Measurements from ENCODE around the gene TEN1. TPM values are rescaled to one million over a fixed set of nuclear protein-coding genes. Genes with fewer than 3 reads are reported as not detected.

TEN1 gene
- total RNA-seq, 1 experiment from 2014 or later: 19.3 TPM

DNA sequence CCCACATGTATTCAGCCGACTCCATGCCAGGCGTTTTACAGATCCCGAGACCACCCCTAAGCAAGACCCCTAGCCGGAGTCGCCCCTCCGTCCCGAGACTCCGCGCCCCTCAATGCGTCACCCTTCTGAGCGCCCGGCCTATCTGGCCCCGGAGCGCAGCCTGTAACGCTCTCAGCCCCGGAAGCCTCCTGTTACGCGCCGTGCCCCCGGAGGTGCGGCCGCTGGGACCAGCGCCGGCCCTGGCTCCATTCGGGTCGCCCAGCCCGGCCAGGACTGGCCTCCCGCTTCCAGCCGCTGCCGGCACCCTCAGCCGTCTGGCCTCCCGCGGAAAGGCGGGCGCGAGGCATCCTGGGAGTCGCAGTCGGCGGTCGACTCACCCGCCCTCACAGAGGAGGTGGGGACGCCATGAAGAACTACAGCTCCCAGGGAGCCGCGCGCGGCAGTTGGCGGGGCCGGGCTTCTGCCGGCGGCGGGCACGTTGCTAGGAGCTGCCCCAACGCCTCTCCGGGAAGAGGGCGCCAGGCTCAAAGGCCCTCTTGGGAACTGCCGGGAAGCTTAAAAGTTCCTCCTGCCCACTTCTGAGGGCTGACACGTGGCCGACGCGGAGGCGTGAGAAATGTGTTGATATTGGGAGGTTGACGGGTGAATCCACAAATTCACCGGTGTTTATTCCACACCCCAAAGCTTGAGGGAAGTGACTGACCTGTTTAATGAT, 38.2 kb upstream of the TEN1 start, which contains the start of gene FBF1:
Gene FBF1 (minus strand): TSS at position 316 of the 715 bp plus-strand sequence. CDS start 2,893 bp downstream, outside the sequence.
- no peak within 1 kb of the TSS for H3K23ac ChIP-seq (ENCODE audit: insufficient read length, low read depth, low read length)
- no peak within 1 kb of the TSS for H2BK5ac ChIP-seq (ENCODE audit: insufficient read length, low read length)
- no peak within 1 kb of the TSS for H2BK120ac ChIP-seq (ENCODE audit: low read depth, low read length, poor library complexity, severe bottlenecking)
- H2AK5ac ChIP-seq (ENCODE audit: insufficient read length, low read length): no peak within 1 kb of the TSS
- no peak within 1 kb of the TSS for H4K91ac ChIP-seq (ENCODE audit: insufficient read length, low read depth, low read length)
- H3K79me1 ChIP-seq (ENCODE audit: insufficient read depth, low read depth, low read length, poor library complexity, severe bottlenecking): no peaks in the 10 kb centered on the region
- no peaks in the 10 kb centered on the region for H3K23me2 ChIP-seq (ENCODE audit: insufficient read length, low read depth, low read length, poor library complexity, severe bottlenecking)
- peak; percentile 99 for DNase-seq
- H3K4me2 ChIP-seq (ENCODE audit: insufficient read depth, insufficient read length, low read length): peak within 1 kb of the TSS; percentile 36
- H3K9me3 ChIP-seq (ENCODE audit: control insufficient read depth, low read depth, low read length): no peaks in the 10 kb centered on the region
- H3K27ac Mint-ChIP-seq: peak within 1 kb of the TSS; percentile 60 to 96 (median 92); a peak in 6 of 7 replicates
- H2BK15ac ChIP-seq (ENCODE audit: low read depth, low read length): no peak within 1 kb of the TSS
- H4K8ac ChIP-seq (replicated peaks; ENCODE audit: insufficient read length, low read depth, low read length): no peak within 1 kb of the TSS
- no CpG with 5 or more reads among the region's 63 CpGs for WGBS (ENCODE audit: extremely low coverage, insufficient read length, low lambda C conversion rate)
- H3K9me3 Mint-ChIP-seq: no peaks in the 10 kb centered on the region; a peak in 1 of 5 replicates
- peaks cover 0 to 11% (median 8%) of the 10 kb centered on the region in 3 experiments; a peak in 2 of 7 replicates for H3K36me3 Mint-ChIP-seq (ENCODE audit: insufficient read depth in 1 of 3, low read depth in 3 of 3)
- H3K79me2 ChIP-seq (ENCODE audit: insufficient read depth, low read length): no peaks in the 10 kb centered on the region
- H3T11ph ChIP-seq (ENCODE audit: low read length): no peak within 1 kb of the TSS
- peak within 1 kb of the TSS; percentile 88 to 92 for H3K4me3 Mint-ChIP-seq
- no peaks in the 10 kb centered on the region for H3K27me3 Mint-ChIP-seq (ENCODE audit: low read depth)
- H2AFZ ChIP-seq (ENCODE audit: low read length): no peak within 1 kb of the TSS
- H4K5ac ChIP-seq (ENCODE audit: insufficient read length, low read depth, low read length): no peak within 1 kb of the TSS
- H3K18ac ChIP-seq (ENCODE audit: insufficient read length, low read depth, low read length): peak within 1 kb of the TSS; percentile 66
- H3K56ac ChIP-seq (ENCODE audit: insufficient read length, low read depth, low read length): no peak within 1 kb of the TSS
- H3K27me3 ChIP-seq (ENCODE audit: insufficient read depth, low read length): no peaks in the 10 kb centered on the region
- no peak within 1 kb of the TSS for H3K4ac ChIP-seq (ENCODE audit: low read depth, low read length)
- peak within 1 kb of the TSS; percentile 51 for H3K14ac ChIP-seq (ENCODE audit: insufficient read depth, low read length)
- H3K4me1 Mint-ChIP-seq: peaks cover 11 to 12% of the 10 kb centered on the region in 2 experiments
- H4K20me1 ChIP-seq (ENCODE audit: control insufficient read depth, insufficient read depth, insufficient read length): no peaks in the 10 kb centered on the region
- no peak within 1 kb of the TSS for H3K27ac ChIP-seq (ENCODE audit: insufficient read length, low read depth, low read length)
- no peaks in the 10 kb centered on the region for H3K4me1 ChIP-seq (ENCODE audit: insufficient read depth, low read length)
- no peak within 1 kb of the TSS for H2BK12ac ChIP-seq (ENCODE audit: insufficient read length, low read depth, low read length)
- H2BK20ac ChIP-seq (ENCODE audit: low read depth, low read length, poor library complexity, severe bottlenecking): no peak within 1 kb of the TSS
- peak within 1 kb of the TSS; percentile 75 for H3K9ac ChIP-seq (ENCODE audit: extremely low read depth, insufficient read length, low read length)
- TF ChIP-seq CTCF (conservative IDR thresholded peaks at IDR 0.05): no peak

All from H9 (cell line).